ENCODE results near the gene CYTH4.

- no peak for TF ChIP-seq EZH2phosphoT487 (IDR thresholded peaks at IDR 0.05; ENCODE audit: borderline replicate concordance)
- TF ChIP-seq CTCF (IDR thresholded peaks at IDR 0.05 in 2 of 3, conservative IDR thresholded peaks at IDR 0.05 in 1 of 3; ENCODE audit: borderline replicate concordance in 1 of 3, insufficient read depth in 1 of 3, low read depth in 2 of 3, low read length in 2 of 3), result no peak
- no peak for TF ChIP-seq POLR2A (IDR thresholded peaks at IDR 0.05; ENCODE audit: borderline replicate concordance, extremely low read depth, insufficient read depth, insufficient read length)
- no peak for TF ChIP-seq SIN3A (IDR thresholded peaks at IDR 0.05; ENCODE audit: low read depth)
- TF ChIP-seq EGR1 (IDR thresholded peaks at IDR 0.05; ENCODE audit: low read depth), result no peak
- TF ChIP-seq POLR2AphosphoS5 (IDR thresholded peaks at IDR 0.05; ENCODE audit: low read depth, low read length), result no peak
- TF ChIP-seq TCF7L2 (IDR thresholded peaks at IDR 0.05; ENCODE audit: borderline replicate concordance, extremely low read depth, insufficient read depth, insufficient read length), result no peak
- TF ChIP-seq JUND (IDR thresholded peaks at IDR 0.05), result no peak
- no peak for TF ChIP-seq SP1 (IDR thresholded peaks at IDR 0.05; ENCODE audit: low read depth)
- no peak for TF ChIP-seq EZH2 (IDR thresholded peaks at IDR 0.05)
- TF ChIP-seq ATF3 (IDR thresholded peaks at IDR 0.05), result no peak
- TF ChIP-seq, protein P1, sequence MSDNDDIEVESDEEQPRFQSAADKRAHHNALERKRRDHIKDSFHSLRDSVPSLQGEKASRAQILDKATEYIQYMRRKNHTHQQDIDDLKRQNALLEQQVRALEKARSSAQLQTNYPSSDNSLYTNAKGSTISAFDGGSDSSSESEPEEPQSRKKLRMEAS (IDR thresholded peaks at IDR 0.05), result no peak
- TF ChIP-seq ZFX (IDR thresholded peaks at IDR 0.05), result no peak
These were observed 7.9 kb upstream of the CYTH4 start for GRCh38 chr22:37274380-37274862.

Measured in HCT116 (cell line).